GM19238 (cell line): Measurements from ENCODE around the gene FKBP1B.
"Not testable (repeated sequence)": the region's sequence is repeated elsewhere in the genome, so short reads cannot be mapped to it uniquely, and the experiment has no call there.

Experiments
- DNase-seq: peaks from one replicate; pipeline ENCODE4 v3.0.0; 2011; ENCODE audit warnings: low spot score; ENCODE audit not compliant: insufficient read length

Gene FKBP1B

GRCh38 chr2:24100732-24101131 lies 51.2 kb downstream of the FKBP1B start:
- DNase-seq: not testable (repeated sequence)

- no peak for DNase-seq
Measured at GRCh38 chr2:24101992-24102391, 52.5 kb downstream of the FKBP1B start.

- DNase-seq: no peak
Measured at GRCh38 chr2:24102677-24103076, 53.1 kb downstream of the FKBP1B start.

GRCh38 chr2:24104110-24104650 lies 54.6 kb downstream of the FKBP1B start:
- DNase-seq: no peak

- DNase-seq: no peak
Measured at GRCh38 chr2:24104906-24105305, 55.4 kb downstream of the FKBP1B start.

- no peak for DNase-seq
Measured at GRCh38 chr2:24105816-24106215, 56.3 kb downstream of the FKBP1B start.

GRCh38 chr2:24106786-24107185 lies 57.2 kb downstream of the FKBP1B start:
- no peak for DNase-seq

- no peak for DNase-seq
Measured at GRCh38 chr2:24107336-24107735, 57.8 kb downstream of the FKBP1B start.

GRCh38 chr2:24109431-24109830 lies 59.9 kb downstream of the FKBP1B start:
- DNase-seq: not testable (repeated sequence)

GRCh38 chr2:24110660-24111303 lies 61.2 kb downstream of the FKBP1B start:
- no peak for DNase-seq

- no peak for DNase-seq
Measured at GRCh38 chr2:24111407-24111901, 61.9 kb downstream of the FKBP1B start.
